ENCODE measurements around the gene UNC13C. TPM values are rescaled to one million over a fixed set of nuclear protein-coding genes. Genes with fewer than 3 reads are reported as not detected.

Gene UNC13C
- total RNA-seq, 1 experiment from 2014 or later: not detected

- Histone ChIP-seq H3K4me3 (replicated peaks in 1 of 2; ENCODE audit: low read depth in 1 of 2, low read length in 2 of 2) (no peak overlapping the region), H4K20me1 (ENCODE audit: insufficient read depth) (no peaks in the 10 kb centered on the region), H3K4me1 (ENCODE audit: control insufficient read depth in 1 of 2, insufficient read depth in 2 of 2, low read length in 2 of 2) (no peaks in the 10 kb centered on the region), H3K36me3 (ENCODE audit: control insufficient read depth in 1 of 2, insufficient read depth in 2 of 2, low read length in 2 of 2) (no peaks in the 10 kb centered on the region), H3K9me3 (ENCODE audit: control insufficient read depth in 1 of 2, insufficient read depth in 1 of 2, low read depth in 1 of 2, low read length in 2 of 2) (peaks cover 6 to 25% of the 10 kb centered on the region in 2 experiments; a peak in 2 of 4 replicates), H3K27me3 (ENCODE audit: insufficient read depth, low read length) (no peaks in the 10 kb centered on the region), H3K79me2 (ENCODE audit: insufficient read depth, low read length) (no peaks in the 10 kb centered on the region), H3K9me2 (ENCODE audit: insufficient read depth) (no peaks in the 10 kb centered on the region), H3K9ac (ENCODE audit: low read length) (no peak overlapping the region), H3K4me2 (ENCODE audit: low read length) (no peak overlapping the region), H3K27ac (ENCODE audit: low read depth, low read length) (no peak overlapping the region), H2AFZ (ENCODE audit: low read depth, low read length, poor library complexity, severe bottlenecking) (no peak overlapping the region)
- BruUV-seq (replicated peaks): no TSS peak
- RAD21 ChIA-PET (ENCODE audit: low non-redundant PET in 1 of 2, low total read pairs in 2 of 2, uncharacterized antibody in 2 of 2, unreplicated experiment in 2 of 2): no interaction called here
- intact Hi-C loops (cut with micrococcal nuclease): no loop called here
- POLR2A ChIA-PET: no interaction called here
- no peak for ATAC-seq
- DNase-seq (ENCODE audit: low read depth, low spot score): no peak
- CTCF ChIA-PET: no interaction called here
- TF ChIP-seq TCF7L2 (IDR thresholded peaks at IDR 0.05; ENCODE audit: borderline replicate concordance, extremely low read depth, insufficient read depth, insufficient read length) (no peak), YY1 (IDR thresholded peaks at IDR 0.05; ENCODE audit: extremely low read depth, insufficient replicate concordance, low read depth, low read length) (no peak), SIN3A (IDR thresholded peaks at IDR 0.05; ENCODE audit: low read depth) (no peak), ZNF274 (IDR thresholded peaks at IDR 0.05; ENCODE audit: low read depth, low read length) (no peak), ZFX (IDR thresholded peaks at IDR 0.05) (no peak), EZH2 (IDR thresholded peaks at IDR 0.05) (no peak), REST (IDR thresholded peaks at IDR 0.05; ENCODE audit: low read depth) (no peak), POLR2AphosphoS5 (IDR thresholded peaks at IDR 0.05; ENCODE audit: low read depth, low read length) (no peak), ELF1 (IDR thresholded peaks at IDR 0.05; ENCODE audit: borderline replicate concordance, low read depth) (no peak), SRF (IDR thresholded peaks at IDR 0.05; ENCODE audit: low read depth) (no peak), RAD21 (IDR thresholded peaks at IDR 0.05; ENCODE audit: low read depth) (no peak), ZBTB33 (IDR thresholded peaks at IDR 0.05; ENCODE audit: extremely low read depth, insufficient replicate concordance, low read length) (no peak), MAX (IDR thresholded peaks at IDR 0.05) (no peak)
Measured at GRCh38 chr15:54620916-54621315, 642.7 kb downstream of the UNC13C start.

All from HCT116 (cell line).